ENCODE measurements around the gene MFSD11. TPM values are rescaled to one million over a fixed set of nuclear protein-coding genes. Genes with fewer than 3 reads are reported as not detected.

MFSD11 gene
- total RNA-seq, 2 experiments from 2014 or later = 17.0 to 17.6 TPM

DNA sequence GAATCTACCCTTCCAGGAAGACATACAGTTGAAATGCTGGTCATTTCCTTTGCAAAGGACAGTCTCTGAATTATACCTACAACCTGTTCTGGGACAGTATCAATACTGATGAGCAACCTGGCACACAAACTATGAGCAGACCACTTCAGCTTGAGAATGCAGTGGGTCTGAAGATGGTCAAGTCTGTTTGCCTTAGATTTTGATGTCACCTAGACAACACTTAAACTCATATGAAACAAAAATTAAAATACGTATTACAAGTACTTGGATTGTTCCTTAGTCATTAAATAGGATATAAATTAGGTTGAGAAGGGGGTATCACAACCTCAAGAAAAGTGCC, 4.3 kb upstream of the MFSD11 start:
- H3K4me1 Mint-ChIP-seq (ENCODE audit: low read depth) = peaks cover 39% of the 10 kb centered on the region
- DNase-seq (no peak), ATAC-seq (no peak)
- peak overlapping the region; percentile 92 for H3K27ac Mint-ChIP-seq
- peak overlapping the region; percentile 86 for H3K4me3 Mint-ChIP-seq
- intact Hi-C loops (cut with micrococcal nuclease) = no loop called here
- H3K9me3 Mint-ChIP-seq = no peaks in the 10 kb centered on the region
- H3K27me3 Mint-ChIP-seq = no peaks in the 10 kb centered on the region
- CTCF ChIA-PET = interaction anchor here (5.9 kb wide), 1 partner anchor 20 kb away, joined by 31 read pairs; no protein-coding TSS in a partner anchor
- POLR2A ChIA-PET = interaction anchor here (0.9 to 8.8 kb wide), 8 partner anchors 9 to 720 kb away, joined by 3 to 184 read pairs (median 8); partner anchors contain the start of genes JMJD6, METTL23 and MXRA7
- TF ChIP-seq CTCF (IDR thresholded peaks at IDR 0.05) = no peak
- peaks cover 70% of the 10 kb centered on the region for H3K36me3 Mint-ChIP-seq (ENCODE audit: low read depth)

- ChIA-PET CTCF (interaction anchor here (5.9 kb wide), 1 partner anchor 20 kb away, joined by 31 read pairs; no protein-coding TSS in a partner anchor), POLR2A (interaction anchor here (1.1 to 8.8 kb wide), 9 partner anchors 9 to 720 kb away, joined by 3 to 184 read pairs (median 5); partner anchors contain the start of genes JMJD6, METTL23 and MXRA7)
- intact Hi-C loops (cut with micrococcal nuclease) = no loop called here
- DNase-seq (no peak), ATAC-seq (no peak)
- no peak for TF ChIP-seq CTCF (IDR thresholded peaks at IDR 0.05)
- no peaks in the 10 kb centered on the region for H3K9me3 Mint-ChIP-seq
- H3K4me3 Mint-ChIP-seq = peak overlapping the region; percentile 86
- H3K27me3 Mint-ChIP-seq = no peaks in the 10 kb centered on the region
- peaks cover 44% of the 10 kb centered on the region for H3K4me1 Mint-ChIP-seq (ENCODE audit: low read depth)
- H3K36me3 Mint-ChIP-seq (ENCODE audit: low read depth) = peaks cover 69% of the 10 kb centered on the region
- H3K27ac Mint-ChIP-seq = peak overlapping the region; percentile 92
Measured at GRCh38 chr17:76734080-76734840, 3.7 kb upstream of the MFSD11 start.

DNA sequence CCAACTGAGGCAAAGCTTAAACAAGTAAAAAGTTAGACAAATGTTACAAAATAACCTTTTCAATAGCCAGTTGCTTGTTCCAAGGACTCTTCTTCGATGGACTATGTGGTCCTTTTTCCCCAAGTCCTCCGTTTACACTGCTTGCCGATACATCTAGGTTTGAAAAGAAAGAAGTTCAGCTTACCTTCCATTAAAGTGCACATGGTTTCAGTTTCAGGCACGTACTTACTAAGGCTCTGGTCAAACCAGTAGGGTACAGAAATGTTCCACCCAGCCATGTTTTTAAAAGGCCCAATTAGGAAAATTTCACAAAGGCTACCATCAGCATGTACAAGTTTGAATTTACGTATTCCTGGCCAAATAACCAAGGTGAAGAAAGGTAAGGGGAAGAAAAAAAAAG, 2.9 kb upstream of the MFSD11 start:
- intact Hi-C loops (cut with micrococcal nuclease) = no loop called here
- no peak for TF ChIP-seq CTCF (IDR thresholded peaks at IDR 0.05)
- ATAC-seq (no peak), DNase-seq (no peak)
- Mint-ChIP-seq H3K27ac (peak overlapping the region; percentile 92), H3K36me3 (ENCODE audit: low read depth) (peaks cover 63% of the 10 kb centered on the region), H3K9me3 (no peaks in the 10 kb centered on the region), H3K27me3 (no peaks in the 10 kb centered on the region), H3K4me3 (peak overlapping the region; percentile 86), H3K4me1 (ENCODE audit: low read depth) (peaks cover 43% of the 10 kb centered on the region)
- POLR2A ChIA-PET = interaction anchor here (0.6 to 8.8 kb wide), 13 partner anchors 9 to 877 kb away, joined by 3 to 184 read pairs (median 4); partner anchors contain the start of genes JMJD6, METTL23 and MXRA7
- CTCF ChIA-PET = interaction anchor here (1.0 to 5.9 kb wide), 2 partner anchors 8 to 21 kb away, joined by 4 to 31 read pairs; no protein-coding TSS in a partner anchor

DNA sequence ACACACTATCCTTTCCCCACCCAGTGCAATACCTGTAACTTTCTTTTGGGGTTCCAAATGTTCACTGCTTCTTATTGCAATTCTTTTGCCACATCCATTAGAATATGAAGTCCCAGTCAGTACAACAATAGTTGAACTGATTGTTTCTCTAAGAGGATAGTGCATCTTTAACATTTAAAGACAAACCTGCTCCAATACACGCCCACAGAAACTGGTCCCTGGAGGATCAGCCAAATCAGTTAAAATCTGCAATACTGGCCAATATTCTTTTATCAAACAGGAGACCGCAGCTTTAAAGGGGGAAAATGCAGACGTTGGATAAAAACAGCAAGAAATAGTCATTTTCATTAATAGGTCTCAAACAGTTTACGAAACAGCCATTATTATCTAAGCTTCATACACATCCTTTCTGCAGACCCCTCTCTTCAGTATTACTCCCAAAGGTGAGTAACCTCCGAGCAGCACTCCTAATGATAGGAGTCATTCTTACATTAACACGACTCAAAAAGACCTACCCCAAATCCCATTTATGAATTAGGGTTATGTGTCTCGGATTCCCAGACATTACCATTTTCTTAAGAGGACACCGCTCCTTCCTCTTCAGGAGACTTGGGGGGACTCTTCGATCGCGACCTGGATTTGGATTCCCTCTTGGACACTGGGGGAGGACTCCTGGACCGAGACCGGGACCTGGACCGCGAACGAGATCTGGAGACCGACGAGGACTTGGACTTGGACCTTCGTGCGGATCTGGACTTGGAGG, 2.2 kb upstream of the MFSD11 start:
- peak; percentile 4 for TF ChIP-seq CTCF (IDR thresholded peaks at IDR 0.05)
- H3K4me3 Mint-ChIP-seq = peak overlapping the region; percentile 86
- no peaks in the 10 kb centered on the region for H3K27me3 Mint-ChIP-seq
- CTCF ChIA-PET = interaction anchor here (1.0 to 5.9 kb wide), 2 partner anchors 8 to 22 kb away, joined by 4 to 31 read pairs; no protein-coding TSS in a partner anchor
- peaks cover 57% of the 10 kb centered on the region for H3K36me3 Mint-ChIP-seq (ENCODE audit: low read depth)
- DNase-seq (no peak), ATAC-seq (no peak)
- intact Hi-C loops (cut with micrococcal nuclease) = no loop called here
- H3K9me3 Mint-ChIP-seq = no peaks in the 10 kb centered on the region
- peaks cover 43% of the 10 kb centered on the region for H3K4me1 Mint-ChIP-seq (ENCODE audit: low read depth)
- POLR2A ChIA-PET = interaction anchor here (0.6 to 8.8 kb wide), 15 partner anchors 8 to 876 kb away, joined by 3 to 184 read pairs (median 6); partner anchors contain the start of genes JMJD6, METTL23 and MXRA7
- peak overlapping the region; percentile 92 for H3K27ac Mint-ChIP-seq
